Mucosa of stomach (tissue), 1 donor: ENCODE measurements around the gene BANK1.

ENCODE experiments used
- H3K27me3 ChIP-seq: one replicate; pipeline ENCODE4 v1.7.0; 2013; ENCODE audit warnings: mild to moderate bottlenecking, low read length; ENCODE audit not compliant: control insufficient read depth, insufficient read depth
- H3K36me3 ChIP-seq: one replicate; pipeline ENCODE4 v1.7.0; 2013; ENCODE audit warnings: low read length; ENCODE audit not compliant: control insufficient read depth, insufficient read depth
- H3K4me1 ChIP-seq: one replicate; pipeline ENCODE4 v1.7.0; 2013; ENCODE audit warnings: mild to moderate bottlenecking, low read length; ENCODE audit not compliant: control insufficient read depth, insufficient read depth
- H3K4me3 ChIP-seq: one replicate; pipeline ENCODE4 v1.7.0; 2013; ENCODE audit warnings: low read length
- H3K9ac ChIP-seq: one replicate; pipeline ENCODE4 v1.7.0; 2013; ENCODE audit warnings: mild to moderate bottlenecking, low read length, moderate library complexity
- H3K9me3 ChIP-seq: one replicate; pipeline ENCODE4 v1.7.0; 2013; ENCODE audit warnings: mild to moderate bottlenecking, low read length, moderate library complexity; ENCODE audit not compliant: control insufficient read depth
- donor health status: Pancreatic carcinoma.

Gene BANK1

GRCh38 chr4:102120846-102121245, 330.3 kb downstream of the BANK1 start:
- Histone ChIP-seq H3K36me3 (no peaks in the 10 kb centered on the region), H3K4me3 (no peak overlapping the region), H3K9ac (no peak overlapping the region), H3K4me1 (no peaks in the 10 kb centered on the region), H3K9me3 (no peaks in the 10 kb centered on the region), H3K27me3 (no peaks in the 10 kb centered on the region)
